Adipocyte (in vitro differentiated cells): ENCODE data around the gene INHA.

Experiments used
- DNase-seq: peaks from one replicate; pipeline ENCODE4 v3.0.0-alpha.2; 2015; ENCODE audit warnings: low read depth
- H3K27me3 ChIP-seq: replicated peaks from 2 replicates; pipeline ENCODE4 v1.7.0; 2013; ENCODE audit warnings: mild to moderate bottlenecking, low read length, moderate library complexity; ENCODE audit not compliant: control insufficient read depth, insufficient read depth
- H3K36me3 ChIP-seq: 2 replicates; pipeline ENCODE4 v1.7.0; 2013; ENCODE audit warnings: low read length, mild to moderate bottlenecking, moderate library complexity; ENCODE audit not compliant: control insufficient read depth, insufficient read depth, severe bottlenecking
- H3K4me1 ChIP-seq: 2 replicates; pipeline ENCODE4 v1.7.0; 2013; ENCODE audit warnings: mild to moderate bottlenecking, low read length, moderate library complexity; ENCODE audit not compliant: control insufficient read depth, insufficient read depth
- H3K4me3 ChIP-seq: 2 replicates; pipeline ENCODE4 v1.7.0; 2013; ENCODE audit warnings: mild to moderate bottlenecking, low read length, moderate library complexity
- H3K9ac ChIP-seq: 2 replicates; pipeline ENCODE4 v1.7.0; 2013; ENCODE audit warnings: mild to moderate bottlenecking, low read length, moderate library complexity
- H3K9me3 ChIP-seq: 2 replicates; pipeline ENCODE4 v1.7.0; 2013; ENCODE audit warnings: mild to moderate bottlenecking, low read length, moderate library complexity; ENCODE audit not compliant: control insufficient read depth

INHA gene

DNA sequence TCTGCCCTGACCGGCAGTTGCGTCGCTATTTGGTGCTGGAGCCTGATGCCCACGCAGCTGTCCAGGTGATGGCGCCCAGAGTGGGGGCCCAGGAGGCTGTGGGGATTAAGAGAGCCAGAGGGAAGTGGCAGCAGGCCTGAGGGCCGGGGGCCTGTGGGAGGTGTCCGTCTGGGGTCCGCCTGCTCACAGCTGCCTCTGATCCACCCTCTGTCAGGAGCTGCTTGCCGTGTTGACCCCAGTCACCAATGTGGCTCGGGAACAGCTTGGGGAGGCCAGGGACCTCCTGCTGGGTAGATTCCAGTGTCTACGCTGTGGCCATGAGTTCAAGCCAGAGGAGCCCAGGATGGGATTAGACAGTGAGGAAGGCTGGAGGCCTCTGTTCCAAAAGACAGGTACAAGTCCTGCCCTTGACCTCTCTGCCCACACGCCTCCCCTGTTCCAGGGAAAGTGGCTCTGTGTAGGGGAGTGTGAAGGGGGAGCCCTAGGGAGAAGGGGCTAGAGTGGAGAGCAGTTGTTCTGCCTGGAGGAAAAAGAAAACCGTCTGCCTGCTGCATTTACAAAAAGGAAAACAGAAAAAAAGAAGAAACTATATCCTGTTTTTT is 37.1 kb downstream of the INHA start:
- Histone ChIP-seq H3K9me3 (no peaks in the 10 kb centered on the region), H3K4me3 (no peak overlapping the region), H3K4me1 (peaks cover 17% of the 10 kb centered on the region), H3K27me3 (no peaks in the 10 kb centered on the region), H3K36me3 (peaks cover 52% of the 10 kb centered on the region), H3K9ac (peak overlapping the region; percentile 27)
- DNase-seq: no peak

DNA sequence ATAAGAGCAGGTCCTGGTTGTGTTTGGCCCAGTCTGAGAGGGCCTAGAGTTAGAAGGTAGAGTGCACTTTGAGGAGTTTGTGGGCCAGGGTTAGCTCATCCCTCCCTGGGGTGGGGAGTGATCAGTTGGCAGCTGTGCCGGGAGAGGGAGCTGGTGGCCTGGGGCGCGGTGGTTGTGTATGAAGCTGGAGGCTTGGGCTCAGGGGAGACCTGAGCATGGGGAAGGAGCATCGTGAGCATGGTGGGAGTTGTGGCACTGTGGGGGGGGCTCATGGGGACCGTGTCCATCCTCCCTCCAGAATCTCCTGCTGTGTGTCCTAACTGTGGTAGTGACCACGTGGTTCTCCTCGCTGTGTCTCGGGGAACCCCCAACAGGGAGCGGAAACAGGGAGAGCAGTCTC is 39.2 kb downstream of the INHA start:
- H3K4me1 ChIP-seq: peaks cover 4% of the 10 kb centered on the region
- H3K4me3 ChIP-seq: no peak overlapping the region
- no peak overlapping the region for H3K9ac ChIP-seq
- H3K27me3 ChIP-seq: no peaks in the 10 kb centered on the region
- DNase-seq: no peak
- H3K9me3 ChIP-seq: no peaks in the 10 kb centered on the region
- peaks cover 62% of the 10 kb centered on the region for H3K36me3 ChIP-seq

DNA sequence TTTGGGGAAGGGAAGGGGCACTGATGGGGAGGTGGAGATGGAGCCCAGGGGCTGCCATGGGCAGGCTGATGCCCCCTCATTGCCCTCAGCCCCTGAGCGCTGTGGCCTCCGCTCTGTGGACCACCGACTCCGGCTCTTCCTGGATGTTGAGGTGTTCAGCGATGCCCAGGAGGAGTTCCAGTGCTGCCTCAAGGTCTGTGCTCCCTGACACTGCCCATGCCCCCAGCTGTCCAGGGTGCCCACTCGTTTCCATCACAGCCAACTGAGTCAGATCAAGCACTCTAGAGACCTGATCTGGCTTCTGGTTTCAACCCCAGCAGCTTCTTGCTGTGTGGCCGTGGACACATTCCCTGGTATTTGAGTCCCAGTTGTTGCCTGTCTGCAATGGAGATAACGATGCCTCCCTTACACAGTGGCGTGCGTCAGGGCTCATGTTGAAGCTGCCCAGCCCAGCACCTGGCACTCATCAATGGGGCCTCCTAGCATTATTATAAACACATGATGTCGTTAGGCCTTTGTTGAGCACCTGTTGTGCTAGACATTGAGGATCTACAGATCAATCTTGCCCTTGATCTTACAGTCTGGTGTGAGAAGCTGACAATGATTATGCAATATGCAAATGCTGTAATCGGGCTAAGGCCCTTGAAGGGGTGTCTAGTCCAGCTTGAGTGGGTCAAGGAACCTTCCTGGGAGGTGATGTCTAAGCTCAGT is 39.9 kb downstream of the INHA start:
- no peak overlapping the region for H3K4me3 ChIP-seq
- peaks cover 58% of the 10 kb centered on the region for H3K36me3 ChIP-seq
- no peaks in the 10 kb centered on the region for H3K27me3 ChIP-seq
- DNase-seq: no peak
- H3K9ac ChIP-seq: no peak overlapping the region
- peaks cover 4% of the 10 kb centered on the region for H3K4me1 ChIP-seq
- H3K9me3 ChIP-seq: no peaks in the 10 kb centered on the region

DNA sequence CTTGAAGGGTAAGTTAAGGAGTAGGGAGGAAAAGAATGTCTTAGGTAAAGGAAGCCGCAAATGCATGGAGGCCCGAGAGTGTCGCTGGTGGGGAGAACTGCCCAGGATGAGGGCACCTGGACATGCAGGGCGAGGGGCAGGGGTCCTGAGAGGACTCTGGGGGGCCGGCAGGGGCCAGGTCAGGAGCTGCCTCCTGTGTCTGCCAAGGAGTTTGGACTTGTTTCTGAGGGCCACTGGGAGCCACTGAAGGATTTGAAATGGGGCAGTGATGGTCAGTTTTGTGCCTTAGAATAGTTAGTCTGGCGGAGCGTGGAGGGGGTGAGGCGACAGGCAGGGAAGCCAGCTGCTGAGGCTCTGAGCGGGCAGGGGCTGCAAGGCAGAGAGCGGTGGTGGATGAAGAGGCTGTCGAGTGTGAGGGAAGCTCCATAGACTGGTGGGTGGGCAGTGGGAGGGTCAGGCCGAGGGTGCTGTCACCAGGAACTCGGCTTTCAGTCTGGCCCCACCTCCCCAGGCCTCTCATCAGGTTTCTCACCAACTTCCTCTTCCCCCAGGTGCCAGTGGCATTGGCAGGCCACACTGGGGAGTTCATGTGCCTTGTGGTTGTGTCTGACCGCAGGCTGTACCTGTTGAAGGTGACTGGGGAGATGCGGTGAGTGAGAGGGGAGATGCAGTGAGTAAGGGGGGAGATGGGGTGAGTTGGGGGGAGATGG is 40.6 kb downstream of the INHA start:
- no peak for DNase-seq
- no peaks in the 10 kb centered on the region for H3K9me3 ChIP-seq
- H3K27me3 ChIP-seq: no peaks in the 10 kb centered on the region
- no peak overlapping the region for H3K9ac ChIP-seq
- H3K4me1 ChIP-seq: peaks cover 4% of the 10 kb centered on the region
- H3K4me3 ChIP-seq: no peak overlapping the region
- H3K36me3 ChIP-seq: peaks cover 51% of the 10 kb centered on the region

DNA sequence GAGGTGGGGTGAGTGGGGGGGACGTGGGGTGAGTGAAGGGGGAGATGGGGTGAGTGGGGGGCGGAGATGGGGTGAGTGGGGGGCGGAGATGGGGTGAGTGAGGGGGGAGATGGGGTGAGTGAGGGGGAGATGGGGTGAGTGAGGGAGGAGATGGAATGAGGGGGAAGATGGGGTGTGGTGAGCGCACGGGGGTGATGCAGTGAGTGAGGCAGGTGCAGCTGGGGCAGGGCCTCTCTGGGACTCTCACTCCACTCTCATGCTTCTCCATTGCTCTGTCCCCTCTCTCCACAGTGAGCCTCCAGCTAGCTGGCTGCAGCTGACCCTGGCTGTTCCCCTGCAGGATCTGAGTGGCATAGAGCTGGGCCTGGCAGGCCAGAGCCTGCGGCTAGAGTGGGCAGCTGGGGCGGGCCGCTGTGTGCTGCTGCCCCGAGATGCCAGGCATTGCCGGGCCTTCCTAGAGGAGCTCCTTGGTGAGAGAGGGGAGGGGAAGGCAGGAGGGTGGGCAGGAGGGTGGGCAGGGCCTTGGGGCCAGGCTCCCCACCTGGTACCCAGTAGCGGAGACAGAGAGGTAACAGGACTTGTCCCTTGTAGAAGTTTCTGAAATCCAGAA is 41.5 kb downstream of the INHA start:
- no peak overlapping the region for H3K9ac ChIP-seq
- peaks cover 45% of the 10 kb centered on the region for H3K36me3 ChIP-seq
- H3K4me1 ChIP-seq: peaks cover 4% of the 10 kb centered on the region
- H3K9me3 ChIP-seq: no peaks in the 10 kb centered on the region
- H3K27me3 ChIP-seq: no peaks in the 10 kb centered on the region
- no peak for DNase-seq
- H3K4me3 ChIP-seq: no peak overlapping the region

DNA sequence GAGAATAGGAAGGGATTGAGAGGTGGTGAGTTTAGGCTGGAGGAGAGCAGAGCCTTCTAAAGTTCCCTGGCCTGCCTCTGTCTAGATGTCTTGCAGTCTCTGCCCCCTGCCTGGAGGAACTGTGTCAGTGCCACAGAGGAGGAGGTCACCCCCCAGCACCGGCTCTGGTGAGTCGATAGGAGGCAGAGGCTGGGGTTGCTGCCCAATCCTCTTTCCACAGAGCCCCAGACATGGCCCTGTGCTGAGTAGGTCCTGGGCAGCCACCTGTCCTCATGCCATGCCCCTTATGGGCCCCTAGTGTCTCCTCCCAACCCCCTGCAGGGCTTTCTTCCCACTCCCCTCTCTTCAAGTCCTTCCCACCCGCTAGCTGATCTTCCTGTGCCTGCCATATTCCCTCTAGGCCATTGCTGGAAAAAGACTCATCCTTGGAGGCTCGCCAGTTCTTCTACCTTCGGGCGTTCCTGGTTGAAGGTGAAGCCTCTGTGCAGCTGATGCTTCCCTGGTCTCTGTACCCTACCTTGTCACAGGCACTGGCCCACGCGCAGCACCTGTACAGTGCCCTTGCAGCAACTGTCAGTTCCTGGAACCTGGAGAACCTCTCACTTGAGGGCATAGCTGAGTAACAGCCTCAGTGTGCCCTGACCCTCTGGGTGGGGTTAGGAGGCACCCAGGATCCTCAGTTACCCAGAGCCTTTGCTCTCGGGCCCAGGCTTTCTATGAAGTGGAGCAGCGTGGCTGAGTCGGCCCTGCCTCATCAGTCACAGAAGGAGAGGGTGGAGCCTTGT is 42.2 kb downstream of the INHA start:
- no peak for DNase-seq
- no peak overlapping the region for H3K4me3 ChIP-seq

DNA sequence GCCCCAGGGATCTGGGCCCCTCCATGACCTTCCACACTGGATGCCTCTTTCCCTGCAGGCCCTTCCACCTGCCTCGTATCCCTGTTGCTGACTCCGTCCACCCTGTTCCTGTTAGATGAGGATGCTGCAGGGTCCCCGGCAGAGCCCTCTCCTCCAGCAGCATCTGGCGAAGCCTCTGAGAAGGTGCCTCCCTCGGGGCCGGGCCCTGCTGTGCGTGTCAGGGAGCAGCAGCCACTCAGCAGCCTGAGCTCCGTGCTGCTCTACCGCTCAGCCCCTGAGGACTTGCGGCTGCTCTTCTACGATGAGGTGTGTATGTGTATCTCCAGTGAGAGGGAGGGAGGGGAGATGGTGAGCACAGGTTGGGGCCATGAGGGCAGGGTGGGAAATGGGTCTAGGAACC is 42.9 kb downstream of the INHA start:
- Histone ChIP-seq H3K27me3 (no peaks in the 10 kb centered on the region), H3K36me3 (peaks cover 39% of the 10 kb centered on the region), H3K4me3 (no peak overlapping the region), H3K9me3 (no peaks in the 10 kb centered on the region), H3K4me1 (no peaks in the 10 kb centered on the region), H3K9ac (no peak overlapping the region)
- no peak for DNase-seq

More for the DNA sequence above, 42.2 kb downstream of the INHA start:
- H3K27me3 ChIP-seq: no peaks in the 10 kb centered on the region
- no peak overlapping the region for H3K9ac ChIP-seq
- peaks cover 39% of the 10 kb centered on the region for H3K36me3 ChIP-seq
- no peaks in the 10 kb centered on the region for H3K9me3 ChIP-seq
- peaks cover 3% of the 10 kb centered on the region for H3K4me1 ChIP-seq

DNA sequence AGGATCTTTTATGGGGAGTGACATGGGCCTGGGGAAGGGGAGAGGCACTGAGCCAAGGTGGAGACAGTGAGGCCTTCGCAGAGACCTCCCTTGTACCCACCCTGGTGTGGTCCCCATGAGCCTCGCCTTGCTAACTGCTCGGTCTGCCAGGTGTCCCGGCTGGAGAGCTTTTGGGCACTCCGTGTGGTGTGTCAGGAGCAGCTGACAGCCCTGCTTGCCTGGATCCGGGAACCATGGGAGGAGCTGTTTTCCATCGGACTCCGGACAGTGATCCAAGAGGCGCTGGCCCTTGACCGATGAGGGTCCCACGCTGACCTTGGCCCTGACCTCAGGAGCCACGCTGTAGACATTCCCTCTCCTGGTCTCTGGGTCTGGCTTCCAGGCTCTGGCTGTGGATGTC is 43.8 kb downstream of the INHA start:
- H3K27me3 ChIP-seq: no peaks in the 10 kb centered on the region
- no peaks in the 10 kb centered on the region for H3K4me1 ChIP-seq
- no peaks in the 10 kb centered on the region for H3K9me3 ChIP-seq
- H3K4me3 ChIP-seq: no peak overlapping the region
- H3K9ac ChIP-seq: no peak overlapping the region
- peaks cover 39% of the 10 kb centered on the region for H3K36me3 ChIP-seq
- no peak for DNase-seq

DNA sequence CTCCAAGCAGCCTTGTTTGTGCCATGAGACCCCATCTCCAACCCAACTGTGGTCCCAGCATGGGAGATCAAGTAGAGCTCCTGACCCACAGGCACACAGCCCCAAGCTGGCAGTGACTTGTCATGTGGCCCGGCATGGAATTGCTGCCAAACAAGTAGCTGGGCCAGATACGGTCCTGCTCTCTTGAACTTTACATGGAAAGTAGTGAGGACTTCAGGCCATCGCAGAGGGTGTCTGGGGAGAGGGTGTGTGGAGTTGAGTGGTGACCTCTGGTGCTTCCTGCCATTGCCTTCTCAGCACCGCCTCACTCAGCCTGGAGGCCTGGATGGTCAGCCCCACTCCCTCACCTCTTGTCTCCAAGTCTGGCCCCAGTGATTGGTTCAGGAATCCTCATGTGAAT is 44.4 kb downstream of the INHA start:
- no peaks in the 10 kb centered on the region for H3K9me3 ChIP-seq
- peaks cover 2% of the 10 kb centered on the region for H3K4me1 ChIP-seq
- no peaks in the 10 kb centered on the region for H3K27me3 ChIP-seq

DNA sequence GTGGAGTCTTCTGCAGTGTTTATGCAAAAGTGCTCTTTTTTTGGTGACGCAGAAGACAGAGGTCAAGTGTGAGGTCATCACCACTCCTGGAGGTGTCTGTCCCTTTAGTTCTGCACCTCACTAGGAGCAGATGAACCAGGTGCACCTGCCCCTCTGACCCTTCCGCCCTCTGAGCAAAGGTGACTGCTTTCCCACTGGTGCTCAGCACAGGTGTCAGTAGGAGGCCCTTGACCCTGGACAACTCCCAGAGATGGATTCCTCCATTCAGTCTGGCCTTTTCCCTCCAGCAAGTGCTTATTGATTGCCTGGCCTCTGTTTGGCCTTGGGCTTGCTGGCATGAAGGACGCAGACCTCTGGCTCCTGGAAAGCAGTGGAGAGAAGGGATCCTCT is 46.6 kb downstream of the INHA start:
- no peaks in the 10 kb centered on the region for H3K9me3 ChIP-seq
- peaks cover 29% of the 10 kb centered on the region for H3K36me3 ChIP-seq
- no peak overlapping the region for H3K9ac ChIP-seq
- H3K27me3 ChIP-seq: no peaks in the 10 kb centered on the region
- no peak for DNase-seq
- H3K4me3 ChIP-seq: no peak overlapping the region
- peaks cover 16% of the 10 kb centered on the region for H3K4me1 ChIP-seq

More for the DNA sequence above, 44.4 kb downstream of the INHA start:
- Histone ChIP-seq H3K4me3 (no peak overlapping the region), H3K9ac (no peak overlapping the region), H3K36me3 (peaks cover 38% of the 10 kb centered on the region)
- DNase-seq: no peak

DNA sequence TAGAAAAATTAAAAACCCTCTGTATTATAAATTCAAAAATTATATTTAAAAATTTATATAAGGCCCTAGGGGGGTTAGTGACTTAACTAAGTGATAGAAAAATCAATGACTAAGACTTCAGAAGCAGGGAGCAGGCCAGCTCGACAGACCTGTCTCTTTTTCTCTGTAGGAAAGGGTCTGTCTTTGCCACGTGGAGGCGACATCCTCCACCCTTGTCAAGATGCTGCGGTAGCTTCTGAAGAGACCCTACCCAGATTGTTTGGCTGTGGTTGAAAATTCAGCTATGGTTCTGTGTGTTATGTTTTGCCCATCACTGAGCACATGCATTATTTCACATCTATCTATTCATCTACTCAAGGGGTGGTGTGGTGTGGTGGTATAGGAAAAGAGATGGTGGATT is 47.1 kb downstream of the INHA start:
- Histone ChIP-seq H3K27me3 (no peaks in the 10 kb centered on the region), H3K4me1 (peaks cover 16% of the 10 kb centered on the region)
- no peak for DNase-seq

More for the DNA sequence above, 47.1 kb downstream of the INHA start:
- Histone ChIP-seq H3K9ac (no peak overlapping the region), H3K4me3 (no peak overlapping the region), H3K9me3 (no peaks in the 10 kb centered on the region), H3K36me3 (peaks cover 24% of the 10 kb centered on the region)
